ENCODE results near the gene NCKAP5.

DNA sequence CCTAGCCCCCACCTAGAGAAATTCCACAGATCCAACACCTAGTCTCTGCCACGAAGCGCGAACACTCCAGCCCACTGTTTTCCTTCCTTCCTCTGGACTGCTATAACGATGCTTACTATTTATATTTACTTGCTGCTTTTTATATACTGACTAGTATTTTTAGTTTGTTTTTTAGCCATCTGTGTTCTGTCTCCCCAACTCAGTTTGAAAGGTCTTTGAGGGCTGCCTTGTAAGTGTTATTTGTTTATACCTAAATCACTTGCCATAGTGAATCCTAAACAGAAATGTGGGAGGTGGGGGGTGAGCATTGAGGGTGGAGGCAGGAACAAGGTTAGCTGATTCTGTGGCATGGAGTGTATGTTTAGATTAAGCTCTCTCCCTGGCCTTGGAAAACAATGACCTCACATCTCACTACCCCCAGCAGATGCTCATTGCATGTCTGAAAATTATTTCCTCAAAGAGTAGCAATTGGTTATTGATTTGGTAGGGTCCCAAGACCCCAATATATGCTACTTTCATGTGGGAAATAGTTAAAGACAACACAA, 1.1 kb upstream of the NCKAP5 start:
- TF ChIP-seq, protein P1, sequence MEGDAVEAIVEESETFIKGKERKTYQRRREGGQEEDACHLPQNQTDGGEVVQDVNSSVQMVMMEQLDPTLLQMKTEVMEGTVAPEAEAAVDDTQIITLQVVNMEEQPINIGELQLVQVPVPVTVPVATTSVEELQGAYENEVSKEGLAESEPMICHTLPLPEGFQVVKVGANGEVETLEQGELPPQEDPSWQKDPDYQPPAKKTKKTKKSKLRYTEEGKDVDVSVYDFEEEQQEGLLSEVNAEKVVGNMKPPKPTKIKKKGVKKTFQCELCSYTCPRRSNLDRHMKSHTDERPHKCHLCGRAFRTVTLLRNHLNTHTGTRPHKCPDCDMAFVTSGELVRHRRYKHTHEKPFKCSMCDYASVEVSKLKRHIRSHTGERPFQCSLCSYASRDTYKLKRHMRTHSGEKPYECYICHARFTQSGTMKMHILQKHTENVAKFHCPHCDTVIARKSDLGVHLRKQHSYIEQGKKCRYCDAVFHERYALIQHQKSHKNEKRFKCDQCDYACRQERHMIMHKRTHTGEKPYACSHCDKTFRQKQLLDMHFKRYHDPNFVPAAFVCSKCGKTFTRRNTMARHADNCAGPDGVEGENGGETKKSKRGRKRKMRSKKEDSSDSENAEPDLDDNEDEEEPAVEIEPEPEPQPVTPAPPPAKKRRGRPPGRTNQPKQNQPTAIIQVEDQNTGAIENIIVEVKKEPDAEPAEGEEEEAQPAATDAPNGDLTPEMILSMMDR (IDR thresholded peaks at IDR 0.05), result no peak
- TF ChIP-seq POLR2A (IDR thresholded peaks at IDR 0.05), result no peak
